Sigmoid colon (tissue), 4 donors: ENCODE results near the gene CASZ1.

Experiments used
- CTCF ChIP-seq, 4 experiments: fragments of 450-650 bp in 3 of 4; fragments of 200-600 bp in 1 of 4; IDR thresholded peaks; one replicate each; pipeline ENCODE4 v1.5.1; 2016 to 2019; ENCODE audit warnings: antibody characterized with exemption in 4 of 4, mild to moderate bottlenecking in 3 of 4, moderate library complexity in 2 of 4
- POLR2A ChIP-seq, 2 donors: fragments of 450-650 bp; IDR thresholded peaks; one replicate each; pipeline ENCODE4 v1.6.1; 2016; ENCODE audit warnings: antibody characterized with exemption in 2 of 2, mild to moderate bottlenecking in 2 of 2, moderate library complexity in 2 of 2
- POLR2AphosphoS5 ChIP-seq, 4 donors: sonication (generic); formaldehyde crosslinking; IDR thresholded peaks; one replicate each; pipeline ENCODE4 v1.6.1; 2017; ENCODE audit warnings: antibody characterized with exemption in 4 of 4

DNA sequence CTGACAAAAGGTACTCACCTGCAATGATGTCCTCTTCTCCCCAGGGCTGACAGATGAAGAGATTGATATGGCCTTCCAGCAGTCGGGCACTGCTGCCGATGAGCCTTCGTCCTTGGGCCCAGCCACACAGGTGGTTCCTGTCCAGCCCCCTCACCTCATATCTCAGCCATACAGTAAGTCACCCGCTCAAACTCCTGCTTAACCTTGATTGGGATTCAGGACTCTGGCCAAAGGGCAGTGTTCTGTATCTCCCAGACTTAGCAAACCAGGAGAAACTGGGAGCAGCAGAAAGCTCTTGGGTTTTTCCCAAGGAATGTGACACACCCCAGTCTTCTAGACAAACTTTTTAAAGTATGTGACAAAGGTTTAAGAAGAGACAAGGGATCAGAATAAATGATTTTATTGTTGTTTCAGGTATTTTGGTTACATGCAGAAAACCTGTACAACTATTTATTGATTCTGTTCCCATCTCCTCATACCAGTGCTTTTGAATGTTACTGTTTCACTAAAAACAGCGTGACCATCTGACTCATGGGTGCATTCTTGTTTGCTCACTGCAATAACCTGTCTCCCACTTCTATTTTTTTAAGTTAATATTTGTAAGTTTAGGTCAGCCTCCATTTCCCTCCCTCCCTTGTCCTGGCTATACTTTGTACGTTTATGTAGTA is 197.1 kb downstream of the CASZ1 start:
- TF ChIP-seq CTCF (IDR thresholded peaks at IDR 0.05) (no peak), POLR2A (IDR thresholded peaks at IDR 0.05) (no peak), POLR2AphosphoS5 (IDR thresholded peaks at IDR 0.05) (no peak)
